A549 (cell line): Measurements from ENCODE around the gene KIF24.

Source experiments
- BHLHE40 ChIP-seq: IDR thresholded peaks from 2 replicates; pipeline ENCODE4 v1.6.1; 2012; ENCODE audit warnings: low read depth, low read length, inconsistent platforms
- CHD2 ChIP-seq: fragments of 150-350 bp; IDR thresholded peaks from 2 replicates; pipeline ENCODE4 v1.6.1; 2014; ENCODE audit warnings: low read length; ENCODE audit not compliant: partially characterized antibody
- CTCF ChIP-seq: fragments of >200 bp; sonication (Bioruptor Twin); formaldehyde crosslinking; IDR thresholded peaks from 3 replicates; pipeline ENCODE4 v1.5.1; 2016
- MAFK ChIP-seq: fragments of 450-650 bp; IDR thresholded peaks from 2 replicates; pipeline ENCODE4 v1.6.1; 2014; ENCODE audit not compliant: partially characterized antibody
- RAD21 ChIP-seq, 2 experiments: fragments of >200 bp in 1 of 2; sonication (Bioruptor Twin) in 1 of 2; formaldehyde crosslinking in 1 of 2; IDR thresholded peaks in 1 of 2; conservative IDR thresholded peaks in 1 of 2; 2 replicates in 1 of 2; 3 replicates in 1 of 2; pipeline ENCODE4 v1.6.1; 2012 to 2018; ENCODE audit warnings: inconsistent platforms in 1 of 2

GRCh38 chr9:34363619-34364351 lies 34.7 kb upstream of the KIF24 start:
- TF ChIP-seq BHLHE40 (no peak), CTCF (no peak), MAFK (no peak), RAD21 (conservative IDR thresholded peaks at IDR 0.05 in 1 of 2, IDR thresholded peaks at IDR 0.05 in 1 of 2) (no peak), CHD2 (no peak)
